NCI-H460 (cell line): ENCODE measurements around the gene TPT1. TPM values are rescaled to one million over a fixed set of nuclear protein-coding genes. Genes with fewer than 3 reads are reported as not detected.
"Not testable (repeated sequence)": the region's sequence is repeated elsewhere in the genome, so short reads cannot be mapped to it uniquely, and the experiment has no call there.

ENCODE experiments used
- DNase-seq: peaks from one replicate; pipeline ENCODE4 v3.0.0-alpha.2; 2016; ENCODE audit warnings: low read depth; ENCODE audit errors: extremely low read depth
- small RNA-seq, 2 experiments: library from RNA; depleted of rRNA; stranded (forward); fragments of <200 nt; gene quantifications; one replicate each; pipeline ENCODE3, GENCODE V24; 2014
- total RNA-seq: library from RNA; depleted of rRNA; stranded (reverse); fragments of >200 nt; shearing (Covaris generic); gene quantifications from 2 replicates; pipeline ENCODE4 v1.2.3, GENCODE V29; 2014; rRNA removed

Gene TPT1
- total RNA-seq, 1 experiment from 2014 or later, result 3,373 TPM

DNA sequence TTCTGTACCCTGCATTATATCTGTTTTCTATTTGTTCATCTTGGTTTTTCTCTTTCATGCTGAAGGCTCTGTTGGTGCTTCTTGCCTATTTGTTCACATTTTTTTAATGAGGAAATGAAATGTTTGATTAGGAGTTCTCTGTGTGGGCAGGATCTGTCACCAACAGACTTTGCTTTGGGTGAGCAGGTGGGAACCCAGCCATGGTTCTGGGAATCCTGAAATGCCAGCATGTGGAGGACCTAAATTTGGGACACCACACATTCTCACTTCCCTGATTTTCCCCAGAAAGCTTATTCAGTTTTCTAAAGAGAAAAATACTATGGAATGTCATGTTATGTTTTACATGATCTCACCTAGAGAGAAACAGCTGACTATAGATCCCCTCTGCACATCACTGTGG lies 34.0 kb downstream of the TPT1 start:
- no peak for DNase-seq

DNA sequence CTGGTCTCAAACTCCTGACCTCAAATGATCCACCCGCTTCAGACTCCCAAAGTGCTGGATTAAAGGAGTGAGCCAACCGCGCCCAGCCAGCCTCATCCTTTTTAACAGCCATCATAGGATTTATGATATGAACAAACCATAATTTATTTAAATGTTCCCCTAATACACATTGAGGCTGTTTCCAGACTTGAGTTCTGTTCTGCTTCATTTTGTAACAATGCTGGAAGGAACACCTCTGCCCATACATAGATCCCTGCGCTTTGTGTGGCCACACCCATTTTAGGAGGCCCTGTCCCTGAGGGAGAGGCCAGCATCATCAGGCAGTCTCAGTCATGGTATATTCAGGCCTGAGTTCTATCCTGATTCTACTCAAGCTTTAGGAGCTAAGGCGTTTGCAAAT lies 35.9 kb downstream of the TPT1 start:
- DNase-seq, result no peak

DNA sequence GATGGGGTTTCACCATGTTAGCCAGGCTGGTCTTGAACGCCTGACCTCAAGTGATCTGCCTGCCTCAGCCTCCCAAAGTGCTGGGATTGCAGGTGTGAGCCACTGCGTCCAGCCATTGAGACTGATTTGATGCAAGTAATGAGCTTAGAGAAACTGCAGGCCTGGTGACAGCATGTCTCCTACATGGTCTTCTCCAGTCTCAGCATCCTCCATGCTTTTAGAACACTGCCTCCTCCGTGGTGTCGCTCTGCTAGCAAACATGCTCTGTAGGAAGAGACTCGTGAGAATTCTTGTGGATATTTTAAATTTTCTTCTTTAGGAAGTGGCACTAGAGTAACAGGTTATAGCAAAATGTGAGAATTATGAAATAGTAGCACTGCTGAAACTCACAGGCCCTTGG lies 37.1 kb downstream of the TPT1 start:
- no peak for DNase-seq

DNA sequence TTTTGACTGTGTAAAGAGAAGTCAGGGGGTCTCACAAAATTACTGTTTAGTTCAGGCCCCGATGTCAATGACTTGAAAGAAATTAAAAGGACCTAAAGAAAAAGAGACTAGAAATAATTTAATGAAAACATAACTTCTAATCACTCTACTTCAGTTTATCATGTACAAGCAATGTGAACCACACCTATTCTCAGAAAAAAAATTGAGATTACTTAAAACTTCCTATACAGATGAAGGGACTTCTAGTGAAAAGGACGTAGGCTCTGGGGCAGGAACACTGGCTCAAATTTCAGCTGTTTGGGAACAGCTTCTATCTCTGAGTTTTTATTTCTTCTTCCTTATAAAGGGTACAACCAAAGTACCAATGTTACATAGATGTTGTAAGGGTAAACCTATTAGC lies 38.0 kb downstream of the TPT1 start:
- DNase-seq, result no peak

DNA sequence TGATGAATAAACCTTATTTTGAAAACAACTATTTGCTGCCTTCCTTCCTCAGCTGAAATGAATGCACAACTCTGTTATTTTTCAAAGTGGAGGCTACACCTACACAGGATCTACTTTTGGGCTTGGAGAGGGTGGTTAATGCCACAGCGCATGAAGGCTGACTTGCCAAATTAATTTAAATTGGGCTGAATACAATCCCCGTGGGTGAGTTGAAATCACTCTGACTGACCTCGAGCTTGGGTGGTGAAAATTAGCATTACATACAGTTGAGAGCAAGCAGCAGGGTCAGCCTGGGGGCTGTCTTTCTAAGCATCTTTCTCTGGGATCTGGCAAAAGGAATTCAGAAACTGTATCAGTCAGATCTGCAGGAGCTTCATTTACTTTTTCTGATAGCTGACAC lies 38.5 kb downstream of the TPT1 start:
- no peak for DNase-seq

DNA sequence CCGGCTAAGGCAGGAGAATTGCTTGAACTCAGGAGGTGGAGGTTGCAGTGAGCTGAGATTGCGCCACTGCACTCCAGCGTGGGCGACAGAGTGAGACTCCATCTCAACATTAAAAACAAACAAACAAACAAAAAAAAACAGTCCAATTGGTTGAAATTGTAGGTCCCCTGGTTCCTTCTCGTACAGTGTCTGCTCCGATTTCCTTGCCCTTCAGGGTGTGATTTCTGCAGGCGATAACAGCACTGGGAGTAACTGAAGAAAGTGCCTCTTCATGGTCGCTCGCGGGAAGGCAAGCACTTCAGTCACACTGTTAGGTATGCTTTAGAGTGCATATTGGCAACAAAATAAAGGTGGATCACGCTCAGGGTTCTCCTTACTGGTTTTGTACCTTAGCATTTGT lies 39.7 kb downstream of the TPT1 start:
- DNase-seq, result no peak

DNA sequence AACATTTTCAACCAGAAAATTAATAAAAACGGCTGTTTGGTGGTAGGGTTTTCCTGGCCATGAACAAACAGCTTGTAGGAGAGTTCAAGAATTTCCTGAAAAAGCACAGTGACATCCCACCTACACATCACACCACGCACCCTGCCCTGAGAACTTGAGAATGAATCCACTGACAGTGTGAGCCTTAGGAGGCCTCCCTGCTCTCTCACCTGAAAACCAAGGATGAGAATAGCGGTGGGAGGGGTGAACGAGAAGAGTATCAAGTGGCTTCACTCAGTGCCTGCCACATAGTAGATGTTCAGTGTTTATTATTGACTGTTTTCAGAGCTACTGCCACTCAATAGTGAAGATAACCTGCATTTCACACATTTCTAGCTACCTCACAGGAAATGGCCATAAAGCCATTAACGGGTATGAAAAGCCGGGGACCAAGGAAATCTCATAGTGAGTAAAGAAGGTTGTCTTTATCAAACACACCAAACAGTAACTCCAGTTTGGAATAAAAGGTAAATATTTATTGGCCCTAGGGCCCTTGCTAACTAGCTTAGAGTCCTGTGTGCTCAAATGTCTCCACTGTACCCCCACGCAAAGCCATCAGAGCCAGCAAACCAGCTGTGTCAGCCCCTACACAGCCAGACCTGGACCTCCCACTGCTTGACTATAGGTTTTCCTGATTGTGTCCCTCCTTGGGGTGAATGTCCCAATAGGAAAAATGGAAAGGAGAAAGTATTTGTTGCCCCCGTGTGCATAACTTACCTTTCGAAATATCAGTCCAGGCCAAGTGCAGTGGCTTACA lies 40.6 kb downstream of the TPT1 start:
- DNase-seq, result no peak

DNA sequence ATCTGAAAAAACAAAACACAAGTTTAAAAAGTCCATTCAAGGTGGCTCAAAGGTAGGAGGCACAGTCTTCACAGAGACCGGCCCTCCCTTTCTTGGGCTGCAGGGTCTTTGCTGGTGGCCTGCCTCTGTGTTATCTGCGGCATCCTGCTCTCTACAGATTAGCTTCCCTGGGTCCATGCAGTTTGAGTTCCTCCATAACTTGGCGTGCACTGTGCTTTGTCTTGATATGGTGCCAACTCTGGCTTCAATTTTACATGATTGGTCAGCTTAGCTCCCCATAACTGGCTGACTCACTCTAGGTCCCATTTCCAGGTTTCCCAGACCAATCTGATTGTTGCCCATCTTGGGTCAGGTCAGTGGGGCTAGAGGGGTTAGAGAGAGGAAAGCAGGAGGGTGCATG lies 41.8 kb downstream of the TPT1 start:
- DNase-seq, result no peak

DNA sequence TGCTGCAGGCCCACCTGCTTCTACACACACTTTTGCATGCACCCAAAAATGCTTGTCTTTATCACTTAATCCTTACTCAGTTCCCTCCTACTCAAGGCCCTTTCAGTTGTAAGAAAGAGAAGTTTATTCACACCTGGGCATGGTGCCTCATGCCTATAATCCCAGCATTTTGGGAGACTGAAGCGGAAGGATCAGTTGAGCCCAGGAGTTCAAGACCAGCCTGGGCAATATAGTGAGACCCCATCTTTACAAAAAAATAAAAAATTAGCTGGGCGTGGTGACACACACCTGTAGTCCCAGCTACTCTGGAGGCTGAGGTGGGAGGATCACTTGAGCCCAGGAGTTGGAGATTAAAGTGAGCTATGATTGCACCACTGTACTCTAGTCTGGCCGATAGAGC lies 42.4 kb downstream of the TPT1 start:
- DNase-seq, result not testable (repeated sequence)

DNA sequence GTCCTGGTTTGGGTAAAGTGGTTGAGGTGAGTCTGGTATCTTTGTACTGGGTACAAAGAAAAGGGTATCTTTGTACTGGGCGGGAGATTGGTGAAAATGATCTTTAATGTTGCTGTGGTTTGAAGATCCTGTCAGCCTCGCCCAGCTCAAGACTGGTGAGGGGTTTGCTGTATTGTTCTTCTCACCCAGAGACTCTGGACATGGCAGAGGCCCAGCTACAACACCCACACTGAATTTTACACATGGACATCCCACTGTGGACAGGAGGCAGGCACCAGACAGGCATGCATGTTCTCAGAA lies 42.8 kb downstream of the TPT1 start:
- DNase-seq, result no peak

DNA sequence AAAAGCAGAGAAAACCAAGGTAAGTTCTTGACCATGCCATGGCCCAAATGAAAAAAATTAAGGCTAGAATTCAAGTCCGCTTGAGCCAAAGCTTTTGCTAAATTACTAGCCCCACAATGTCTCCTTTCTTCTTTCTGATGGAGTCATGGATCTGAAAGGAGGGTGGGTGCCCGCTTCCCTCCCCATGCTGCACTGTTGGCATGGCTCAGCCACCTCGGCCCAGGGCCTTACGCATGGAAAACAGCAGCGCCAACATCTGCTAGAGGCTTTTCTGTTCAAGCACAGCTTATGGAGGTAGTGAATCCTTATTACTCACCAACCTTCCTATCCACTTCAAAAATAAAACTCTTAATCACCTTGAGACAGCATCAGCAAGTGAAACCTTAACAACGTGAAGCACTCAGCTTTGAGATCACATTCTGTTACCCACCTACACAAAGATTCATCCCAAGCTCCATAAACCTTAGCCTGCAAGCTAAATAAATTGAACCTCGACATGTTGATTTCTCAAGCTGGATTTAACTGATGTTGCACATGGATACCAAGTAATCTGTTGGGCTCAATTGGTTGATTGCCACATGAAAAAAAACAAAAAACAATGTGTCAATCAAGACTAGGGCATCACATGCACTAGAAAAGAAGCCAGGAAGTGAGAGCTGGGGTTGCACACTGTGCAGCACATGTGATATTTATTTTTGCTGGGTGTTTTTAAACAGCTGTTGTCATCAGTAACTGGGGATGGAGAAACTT lies 43.4 kb downstream of the TPT1 start:
- no peak for DNase-seq

DNA sequence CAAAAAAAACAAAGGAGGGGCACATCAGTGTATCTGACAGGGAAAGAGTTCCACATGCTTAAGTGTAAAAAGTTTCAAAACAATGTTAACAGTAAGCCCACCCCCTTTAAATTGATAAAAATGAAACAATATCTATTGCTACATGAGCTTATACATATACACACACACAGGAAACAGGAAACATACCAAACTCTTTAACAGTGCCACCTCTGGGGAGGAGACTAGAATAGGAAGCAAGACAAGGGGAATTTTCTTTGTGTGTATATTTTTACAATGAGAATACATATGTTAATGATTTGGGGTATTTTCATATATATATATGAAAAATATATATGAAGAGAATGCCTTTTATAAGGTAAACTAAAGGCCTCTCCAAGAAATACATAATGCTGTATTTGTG lies 44.7 kb downstream of the TPT1 start:
- no peak for DNase-seq

DNA sequence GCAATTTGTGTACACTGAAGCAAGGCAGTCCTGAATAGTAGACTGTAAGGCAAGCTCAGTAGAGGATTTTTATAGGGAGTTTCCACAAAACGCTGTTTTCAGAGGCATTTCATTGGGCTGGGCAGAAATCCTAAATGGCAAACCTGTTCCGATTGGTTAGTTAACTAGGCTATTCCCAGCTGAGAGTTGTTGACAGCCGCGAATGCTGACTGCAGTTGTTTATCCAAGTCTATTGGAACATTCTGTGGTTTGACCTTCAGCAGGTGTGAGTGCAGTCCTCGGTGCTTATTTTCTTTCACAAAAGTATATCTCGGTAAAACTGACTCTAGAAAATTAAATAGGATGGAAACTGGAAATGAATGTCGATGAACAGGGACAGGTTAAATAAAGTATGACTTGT lies 45.4 kb downstream of the TPT1 start:
- DNase-seq, result no peak

DNA sequence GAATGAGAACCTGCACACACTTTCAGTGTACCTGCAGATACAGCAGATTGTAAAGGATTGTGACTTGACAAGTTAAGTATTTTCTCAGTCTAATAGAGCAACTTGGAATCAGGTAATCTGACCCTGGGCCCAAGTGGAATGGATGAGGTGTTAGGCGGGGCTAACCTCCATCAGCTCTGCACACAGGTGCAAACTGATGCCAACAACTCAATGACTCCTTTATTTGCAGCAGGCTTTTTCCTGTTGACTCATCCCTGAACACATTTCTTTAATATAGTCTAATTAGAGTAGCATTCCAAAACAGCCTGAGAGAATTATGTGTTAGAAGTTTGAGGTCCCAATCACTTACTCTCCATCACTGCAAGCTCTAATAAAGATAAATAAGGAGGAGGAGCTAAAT lies 48.8 kb downstream of the TPT1 start:
- no peak for DNase-seq

DNA sequence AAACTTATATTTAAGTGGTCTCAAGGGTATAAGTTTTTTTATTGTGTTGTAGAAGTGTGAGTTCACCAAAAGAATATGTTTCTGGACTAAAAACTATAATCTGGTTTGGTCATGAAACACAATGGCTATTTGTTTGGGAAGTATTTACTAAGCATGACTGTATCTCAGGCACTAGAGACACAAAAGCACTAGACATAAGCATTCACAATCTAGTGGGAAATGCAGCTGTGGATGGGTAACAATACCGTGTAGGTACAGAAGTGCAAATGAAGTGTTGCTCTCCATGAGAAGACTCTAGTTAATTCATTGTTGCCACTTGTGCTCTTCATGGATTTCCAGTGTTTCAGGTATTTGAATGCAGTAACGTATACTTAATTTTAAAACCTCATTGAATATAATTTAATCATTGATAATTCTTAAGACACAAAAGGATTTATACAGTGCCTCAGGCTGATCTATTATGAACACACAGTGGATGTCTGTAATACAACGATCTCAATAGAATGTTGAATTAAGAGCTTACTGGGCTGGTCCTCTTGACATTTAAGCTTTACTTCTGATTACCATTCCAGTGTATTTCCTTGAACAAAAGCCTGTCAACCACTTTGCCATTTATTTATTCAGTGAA lies 50.9 kb downstream of the TPT1 start:
- no peak for DNase-seq

Small RNA genes lying within 50 kb of the gene (small RNA-seq; reads per million reads assigned to genes)
- 111 to 145 reads per million in 2 experiments for gene SNORA31

Other genes with a start within 250 kb of the TPT1 start
- gene GTF2F2, start 220.7 kb downstream of the TPT1 start, total RNA-seq, result 29.9 and 33.9 TPM in 2 replicates
- gene KCTD4, start 140.1 kb downstream of the TPT1 start, total RNA-seq, result not detected in 2 replicates
- 10.7 and 11.6 TPM in 2 replicates for gene SLC25A30, start 77.2 kb upstream of the TPT1 start, total RNA-seq
- gene COG3, start 123.8 kb upstream of the TPT1 start, total RNA-seq, result 17.3 and 19.8 TPM in 2 replicates